Adrenal gland (tissue), 5 donors: Measurements from ENCODE around the gene TRMU.

ENCODE experiments used
- POLR2A ChIP-seq, 2 donors: fragments of 450-650 bp; IDR thresholded peaks; one replicate each; pipeline ENCODE4 v1.6.1; 2017; ENCODE audit warnings: antibody characterized with exemption in 2 of 2, mild to moderate bottlenecking in 2 of 2, moderate library complexity in 1 of 2
- TF ChIP-seq, protein P1 (sequence below), 6 experiments: fragments of 450-650 bp in 4 of 6; fragments of 200-600 bp in 2 of 6; sonication (generic) in 1 of 6; IDR thresholded peaks; 1 replicate in 5 of 6; 2 replicates in 1 of 6; pipeline versions ENCODE4 v1.5.1 to v1.8.0; 2016 to 2021; ENCODE audit warnings: antibody characterized with exemption in 6 of 6, mild to moderate bottlenecking in 2 of 6, moderate library complexity in 1 of 6
- donor health status: DM: no; HTN: no; CAD: no.

GRCh38 chr22:46354993-46355305 is 19.4 kb downstream of the TRMU start:
- TF ChIP-seq, protein P1, sequence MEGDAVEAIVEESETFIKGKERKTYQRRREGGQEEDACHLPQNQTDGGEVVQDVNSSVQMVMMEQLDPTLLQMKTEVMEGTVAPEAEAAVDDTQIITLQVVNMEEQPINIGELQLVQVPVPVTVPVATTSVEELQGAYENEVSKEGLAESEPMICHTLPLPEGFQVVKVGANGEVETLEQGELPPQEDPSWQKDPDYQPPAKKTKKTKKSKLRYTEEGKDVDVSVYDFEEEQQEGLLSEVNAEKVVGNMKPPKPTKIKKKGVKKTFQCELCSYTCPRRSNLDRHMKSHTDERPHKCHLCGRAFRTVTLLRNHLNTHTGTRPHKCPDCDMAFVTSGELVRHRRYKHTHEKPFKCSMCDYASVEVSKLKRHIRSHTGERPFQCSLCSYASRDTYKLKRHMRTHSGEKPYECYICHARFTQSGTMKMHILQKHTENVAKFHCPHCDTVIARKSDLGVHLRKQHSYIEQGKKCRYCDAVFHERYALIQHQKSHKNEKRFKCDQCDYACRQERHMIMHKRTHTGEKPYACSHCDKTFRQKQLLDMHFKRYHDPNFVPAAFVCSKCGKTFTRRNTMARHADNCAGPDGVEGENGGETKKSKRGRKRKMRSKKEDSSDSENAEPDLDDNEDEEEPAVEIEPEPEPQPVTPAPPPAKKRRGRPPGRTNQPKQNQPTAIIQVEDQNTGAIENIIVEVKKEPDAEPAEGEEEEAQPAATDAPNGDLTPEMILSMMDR (IDR thresholded peaks at IDR 0.05): no peak
- no peak for TF ChIP-seq POLR2A (IDR thresholded peaks at IDR 0.05)
